SKM-1 treated with dmso at 0.1 percent for 144 hours (cell line): ENCODE measurements around the gene SLC1A7.
"Not testable (repeated sequence)": the region's sequence is repeated elsewhere in the genome, so short reads cannot be mapped to it uniquely, and the experiment has no call there.

Source experiments
- DNase-seq: peaks from one replicate; lab custom pipeline; 2025; ENCODE audit not compliant: unreplicated experiment; lab: John Stamatoyannopoulos, UW

Gene SLC1A7

DNA sequence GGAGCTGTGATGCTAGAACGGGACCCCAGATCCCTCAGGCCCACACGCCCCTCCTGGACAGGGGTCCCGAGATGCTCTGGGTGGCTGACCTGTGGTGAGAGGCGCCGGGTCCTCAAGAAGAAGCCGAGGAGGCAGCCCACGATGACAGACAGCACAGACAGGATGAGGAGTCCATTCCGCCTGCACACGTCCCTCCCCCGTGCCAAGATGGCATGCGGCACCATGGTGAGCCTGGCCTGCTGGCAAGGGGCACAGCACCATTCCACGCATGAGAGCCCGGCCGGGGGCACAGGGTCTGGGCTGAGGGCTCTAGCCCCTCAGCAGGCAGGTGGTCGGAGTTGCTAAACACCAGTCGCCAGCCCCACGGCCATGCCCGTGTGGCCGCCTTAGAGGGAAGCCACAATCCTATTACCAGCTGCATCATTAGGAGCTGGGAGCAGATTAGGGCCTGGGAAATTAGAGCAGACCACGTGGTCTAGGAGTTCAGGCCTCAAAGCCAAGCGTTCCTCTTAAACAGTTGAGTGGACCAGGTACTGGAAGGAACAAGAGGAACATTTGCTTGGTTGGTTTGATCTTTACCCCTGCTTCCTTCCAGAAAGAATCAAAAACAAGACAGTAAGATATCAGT lies at the start of gene SLC1A7:
Gene SLC1A7, minus strand, starts transcription at position 413 of the 628 bp plus-strand sequence. Its CDS starts 189 bp downstream, at position 224.
- no peak for DNase-seq

DNA sequence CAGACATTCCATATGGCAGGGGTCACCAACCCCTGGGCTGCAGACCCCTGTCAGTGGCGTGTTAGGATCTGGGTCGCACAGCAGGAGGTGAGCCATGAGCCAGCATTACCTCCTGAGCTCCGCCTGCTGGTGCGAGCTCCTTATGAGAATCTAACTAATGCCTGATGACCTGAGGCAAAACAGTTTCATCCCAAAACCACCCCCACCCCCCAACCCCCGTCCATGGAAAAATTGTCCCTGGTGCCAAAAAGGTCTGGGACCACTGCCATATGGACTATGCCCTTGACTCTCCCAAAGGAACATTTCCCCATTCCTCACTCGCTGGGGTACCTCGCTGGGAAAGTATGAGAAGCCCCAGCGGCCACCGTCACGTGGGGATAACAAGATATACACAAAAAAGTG lies 47.8 kb upstream of the SLC1A7 start:
- DNase-seq = no peak

DNA sequence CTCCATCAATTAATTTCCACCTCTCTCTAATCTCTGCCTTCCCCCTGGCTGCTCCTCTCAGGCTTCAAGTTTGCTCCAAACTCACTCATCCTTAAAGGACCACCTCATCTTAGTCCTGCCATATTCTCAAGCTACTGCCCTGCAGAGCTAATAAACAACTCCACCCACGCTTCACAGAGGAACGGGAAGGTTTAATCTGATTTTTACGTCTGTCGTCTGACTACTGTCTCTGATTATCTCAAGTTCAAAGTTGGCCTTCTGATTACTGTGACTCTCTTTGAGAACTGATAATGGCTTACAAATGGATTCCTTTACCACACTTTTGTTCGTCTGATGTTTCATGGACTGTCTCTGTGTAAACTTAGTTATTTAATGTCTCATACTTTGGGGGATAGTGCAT lies 46.6 kb upstream of the SLC1A7 start:
- no peak for DNase-seq

DNA sequence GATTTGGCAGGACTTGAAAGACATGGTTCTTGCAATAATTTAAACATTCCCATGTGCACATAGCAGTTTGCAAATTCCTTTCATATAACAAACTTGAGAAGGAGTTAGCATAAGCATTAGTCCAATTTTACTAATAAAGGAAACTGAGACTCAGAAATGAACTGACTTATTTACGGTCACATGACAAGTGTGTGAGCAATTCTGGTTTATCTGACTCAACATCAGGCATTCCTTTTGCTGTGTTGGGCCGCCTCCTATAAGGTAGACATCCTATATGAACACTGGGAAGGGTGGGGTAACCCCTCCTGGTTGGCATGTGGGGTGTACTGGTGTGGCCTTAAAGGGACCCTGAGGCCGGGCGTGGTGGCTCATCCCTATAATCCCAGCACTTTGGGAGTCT lies 45.7 kb upstream of the SLC1A7 start:
- DNase-seq = no peak

DNA sequence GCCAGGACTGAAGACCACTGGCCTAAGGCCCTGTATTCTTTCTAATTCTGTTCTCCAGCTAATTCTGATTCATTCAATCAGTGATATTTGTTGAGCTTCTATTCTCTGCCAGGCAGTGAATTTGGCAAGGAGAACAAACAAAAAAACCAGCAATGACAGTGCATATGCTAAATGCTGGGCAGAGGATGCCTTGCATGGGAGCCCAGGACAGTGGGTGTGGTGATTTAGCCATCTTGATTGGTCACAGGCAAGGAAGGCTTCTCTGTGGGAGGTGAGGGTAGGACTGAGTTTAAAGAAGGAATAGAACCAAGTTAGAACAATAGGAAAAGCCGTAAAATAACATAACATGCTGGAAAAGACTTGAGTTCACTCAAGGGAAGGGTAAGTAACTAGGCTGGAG lies 45.0 kb upstream of the SLC1A7 start:
- no peak for DNase-seq

DNA sequence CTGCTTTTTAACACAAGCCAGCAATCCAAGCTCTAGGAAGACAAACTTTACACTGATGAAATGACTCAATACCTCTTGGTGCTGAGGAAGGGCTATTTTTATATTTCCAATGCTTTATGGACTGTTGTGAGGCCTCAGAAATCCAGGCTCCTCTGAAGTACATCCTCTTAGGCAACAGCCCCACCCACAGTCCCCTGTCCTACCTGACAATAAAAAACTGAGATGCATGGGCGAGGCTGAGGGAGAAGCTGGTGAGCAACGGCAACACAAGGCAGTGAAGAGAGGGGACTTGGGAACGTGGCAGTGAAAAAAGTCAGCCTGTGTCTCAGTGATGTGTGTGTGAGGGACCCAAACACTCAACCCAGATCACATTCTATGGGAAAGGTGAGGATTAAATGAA lies 44.1 kb upstream of the SLC1A7 start:
- DNase-seq = no peak

DNA sequence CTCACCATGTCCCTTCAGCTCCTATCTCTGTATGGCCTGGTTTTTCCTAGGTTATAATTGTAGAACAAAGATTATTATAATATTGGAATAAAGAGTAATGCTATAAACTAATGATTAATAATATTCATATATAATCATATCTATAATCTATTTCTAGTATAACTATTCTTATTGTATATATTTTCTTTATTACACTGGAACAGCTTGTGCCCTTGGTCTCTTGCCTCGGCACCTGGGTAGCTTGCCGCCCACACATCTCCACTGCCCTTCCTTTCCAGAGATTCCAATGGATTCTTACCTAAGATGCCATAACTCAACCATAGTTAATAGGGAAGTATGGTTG lies 43.5 kb upstream of the SLC1A7 start:
- not testable (repeated sequence) for DNase-seq

DNA sequence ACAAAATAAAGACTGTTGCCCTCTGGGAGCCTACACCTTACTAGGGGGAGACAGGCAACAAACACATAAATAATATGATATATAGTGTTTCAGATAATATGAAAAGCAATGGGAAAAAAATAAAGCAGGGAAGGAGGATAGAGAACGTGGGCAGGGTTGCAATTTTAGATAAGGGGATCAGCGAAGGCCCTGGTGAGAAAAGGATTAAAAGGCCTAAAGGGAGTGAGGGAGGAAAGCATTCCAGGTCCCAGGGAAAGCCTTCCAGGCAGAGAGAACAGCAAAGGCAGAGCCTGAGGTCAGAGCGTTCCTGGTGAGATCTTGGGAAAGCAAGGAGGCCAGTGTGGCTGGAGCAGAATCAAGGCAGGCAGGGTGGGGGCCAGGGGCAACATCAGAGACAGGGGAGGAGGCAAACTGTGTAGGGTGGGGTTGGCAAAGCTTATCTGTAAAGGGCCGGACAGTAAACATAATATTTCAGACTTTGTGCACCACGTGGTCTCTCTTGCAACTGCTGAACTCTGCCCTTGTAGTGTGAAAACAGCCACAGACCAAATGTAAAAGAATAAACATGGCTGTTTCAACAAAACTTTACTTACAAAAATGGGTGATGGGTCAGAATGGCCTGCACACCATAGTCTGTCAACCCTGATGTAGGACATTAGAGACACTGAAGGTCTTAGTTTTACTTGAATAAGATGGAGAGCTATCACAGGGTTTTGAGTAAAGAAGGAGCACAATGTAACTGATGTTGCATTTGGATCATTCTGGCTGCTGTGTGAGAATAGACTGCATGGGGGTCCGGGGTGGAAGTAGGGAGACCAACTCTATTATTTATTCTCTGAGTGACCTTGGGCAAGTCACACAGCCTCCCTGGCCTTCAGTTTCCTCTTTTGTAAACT lies 40.9 kb upstream of the SLC1A7 start:
- no peak for DNase-seq

DNA sequence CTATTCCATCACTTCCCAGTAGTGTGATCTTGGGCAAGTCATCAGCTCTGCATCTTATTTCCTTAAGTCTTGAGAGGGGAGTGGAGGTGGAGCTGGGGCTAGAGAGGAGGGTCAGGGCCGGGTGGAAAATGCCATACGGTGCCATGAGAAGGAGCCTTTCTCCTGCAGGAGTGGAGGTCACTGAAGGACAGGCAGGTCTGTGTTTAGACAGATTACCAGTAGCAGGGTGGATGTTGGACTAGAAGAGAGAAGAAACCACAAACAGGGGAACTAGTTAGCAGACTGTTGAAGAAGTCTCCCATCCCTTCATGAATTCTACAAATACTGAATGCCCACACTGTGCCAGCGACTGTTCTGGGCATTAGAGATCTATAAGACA lies 40.3 kb upstream of the SLC1A7 start:
- no peak for DNase-seq

DNA sequence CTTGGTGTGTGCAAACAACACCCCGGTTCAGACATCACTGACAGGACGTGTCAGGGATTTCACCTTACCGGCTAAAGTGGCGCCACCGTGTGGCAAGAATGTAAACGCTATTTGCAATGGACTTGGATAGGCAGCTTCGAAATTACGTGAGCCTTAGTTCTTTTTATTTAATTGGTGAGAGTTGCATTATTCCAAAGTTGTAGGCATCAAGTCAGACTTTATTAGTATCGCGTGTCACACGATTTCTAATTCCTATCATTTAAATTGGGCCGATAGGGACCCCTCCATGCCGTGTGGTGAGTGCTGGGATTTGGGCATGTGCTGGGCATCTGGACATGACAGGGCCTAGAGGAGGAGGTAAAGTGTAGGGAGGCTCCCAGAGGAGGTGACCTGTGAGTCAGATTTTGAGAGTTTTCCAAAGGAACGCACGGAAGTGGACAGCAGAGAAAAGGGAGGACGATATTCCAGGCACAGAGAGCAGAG lies 39.7 kb upstream of the SLC1A7 start:
- DNase-seq = peak; percentile 55

DNA sequence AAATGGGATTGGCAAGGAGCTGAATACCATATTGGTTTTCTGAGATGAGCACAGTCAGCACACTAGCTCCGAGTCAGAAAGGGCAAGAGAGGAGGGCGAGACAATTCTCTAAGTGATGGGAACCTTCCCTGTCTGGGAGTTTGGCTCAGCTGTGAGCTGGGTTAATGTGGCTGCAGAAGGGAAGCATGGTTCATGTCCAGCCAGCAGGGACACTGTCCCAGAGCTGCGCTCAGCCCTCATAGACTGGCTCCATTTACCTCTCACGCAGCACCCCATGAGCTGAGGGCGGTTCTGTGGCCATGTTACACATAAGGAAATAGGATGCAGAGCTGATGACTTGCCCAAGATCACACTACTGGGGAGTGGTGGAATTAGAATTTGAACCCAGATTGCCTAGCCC lies 38.5 kb upstream of the SLC1A7 start:
- DNase-seq = no peak

DNA sequence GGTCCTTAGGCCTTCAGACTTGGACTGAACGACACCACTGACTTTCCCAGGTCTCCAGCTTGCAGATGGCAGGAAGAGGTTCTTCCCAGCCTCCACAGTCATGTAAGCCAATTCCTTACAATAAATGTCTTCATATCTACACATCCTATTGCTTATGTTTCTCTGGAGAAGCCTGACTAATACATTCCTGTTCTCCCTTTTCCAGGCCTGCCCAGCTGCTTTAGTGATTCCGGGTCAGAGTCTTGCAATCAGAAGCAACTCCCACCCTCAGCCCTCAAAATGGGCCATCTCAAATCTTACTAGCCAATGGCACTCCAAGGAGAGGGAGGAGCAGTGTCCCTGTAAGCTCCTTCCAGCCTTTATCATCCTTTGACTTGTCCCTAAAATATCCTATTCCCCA lies 37.8 kb upstream of the SLC1A7 start:
- DNase-seq = no peak

DNA sequence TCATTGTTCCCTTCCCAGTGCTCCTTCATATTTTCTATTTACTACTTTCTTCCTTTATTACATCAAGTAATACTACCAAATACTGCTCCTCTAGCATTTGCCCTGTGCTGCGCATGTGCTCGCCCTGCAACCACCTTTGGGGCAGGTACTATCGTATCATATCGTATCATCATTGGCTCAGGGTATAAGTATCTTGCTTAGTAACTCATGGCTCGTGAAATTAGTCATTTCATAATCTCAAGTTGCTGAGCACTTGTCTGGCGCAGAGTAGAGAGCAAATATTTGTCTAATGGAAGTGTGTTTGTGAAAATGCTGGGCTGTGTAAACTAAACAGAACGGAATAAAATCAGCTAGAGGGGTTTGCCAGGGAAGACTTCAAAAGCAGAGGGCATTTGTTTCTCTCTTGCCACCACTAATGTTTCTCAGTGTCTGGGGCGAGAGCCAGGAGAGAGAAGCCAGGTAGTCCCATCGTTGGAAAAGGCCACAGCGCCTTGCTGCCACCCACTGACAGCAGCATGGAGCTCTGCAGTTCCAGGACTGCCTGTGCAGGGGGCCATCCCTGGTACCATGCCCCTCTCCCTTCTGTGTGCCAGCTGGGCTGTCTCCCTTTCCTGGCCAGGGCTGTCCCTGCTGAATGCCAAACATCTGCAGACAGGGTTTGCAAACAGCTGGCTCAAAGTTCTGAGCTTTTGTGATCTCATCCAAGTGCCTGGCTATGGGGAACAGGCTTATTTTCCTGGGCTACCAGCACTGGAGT lies 34.2 kb upstream of the SLC1A7 start:
- no peak for DNase-seq

DNA sequence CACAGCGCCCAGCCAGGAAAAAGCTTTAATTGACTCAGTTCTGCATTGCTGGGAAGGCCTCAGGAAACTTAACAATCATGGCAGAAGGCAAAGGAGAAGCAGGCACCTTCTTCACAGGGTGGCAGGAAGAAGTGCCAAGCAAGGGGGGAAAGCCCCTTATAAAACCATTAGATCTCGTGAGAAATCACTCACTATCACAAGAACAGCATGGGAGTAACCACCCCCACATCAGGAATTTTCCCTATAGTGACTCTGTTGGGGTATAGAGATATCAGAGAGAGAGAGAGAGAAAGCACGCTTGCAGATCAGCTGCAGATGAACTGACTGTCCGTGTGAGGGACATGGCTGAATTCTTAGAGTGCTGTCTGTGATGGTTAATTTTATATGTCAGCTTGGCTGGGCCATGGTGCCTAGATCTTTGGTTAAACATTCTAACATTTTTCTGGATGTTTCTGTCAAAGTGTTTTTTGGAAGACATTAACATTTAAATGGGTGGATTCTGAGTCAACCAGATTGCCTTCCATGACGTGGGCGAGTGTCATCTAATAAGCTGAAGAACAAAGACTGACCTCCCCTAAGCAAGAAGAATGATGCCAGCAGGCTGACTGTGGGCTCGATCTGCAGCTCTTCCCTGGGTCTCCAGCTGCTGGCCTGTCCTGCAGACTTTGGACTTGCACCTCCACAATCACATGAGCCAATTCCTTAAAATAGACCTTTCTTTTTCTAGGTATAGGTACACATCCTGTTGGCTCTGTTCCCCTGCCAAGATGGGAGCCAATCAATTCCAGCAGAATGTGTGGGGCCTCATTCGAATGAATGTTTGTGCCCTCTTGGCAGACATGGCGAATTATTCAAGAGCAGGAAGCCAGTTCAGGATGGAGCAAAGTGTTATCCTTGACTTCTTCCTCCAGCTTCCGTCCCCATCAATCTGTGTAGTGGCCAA lies 32.8 kb upstream of the SLC1A7 start:
- DNase-seq = no peak

DNA sequence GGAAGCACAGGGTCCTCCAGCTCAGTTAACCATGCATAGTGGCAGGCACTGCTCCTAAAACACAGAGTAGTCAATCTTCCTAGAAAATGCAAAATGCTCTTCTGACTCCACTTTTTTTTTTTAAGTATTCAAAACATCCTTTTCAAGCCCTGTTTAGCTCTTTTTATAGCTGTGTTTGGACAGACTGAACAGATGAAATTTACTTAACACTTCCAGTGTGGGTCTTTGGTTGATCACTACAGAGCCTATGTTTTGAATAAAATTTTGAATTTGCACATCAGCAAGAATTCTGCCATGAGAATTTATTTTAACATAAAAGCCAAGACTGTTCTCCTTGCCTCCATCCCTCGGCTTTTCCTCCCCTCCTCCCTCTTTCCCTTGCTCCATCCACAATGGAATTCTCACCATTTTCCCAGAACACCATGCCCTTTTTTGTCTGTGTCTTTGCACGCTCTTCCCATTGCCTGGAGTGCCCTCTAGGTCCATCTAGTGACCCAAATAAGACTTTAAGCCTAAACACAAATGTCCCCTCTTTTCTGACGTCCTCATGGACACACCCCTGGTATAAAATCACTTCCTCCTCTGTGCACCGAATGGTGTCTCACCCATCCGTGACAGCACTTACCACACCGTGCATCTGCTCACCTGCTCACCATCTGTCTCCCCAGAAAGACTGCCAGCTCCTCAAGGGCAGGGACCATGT lies 30.1 kb upstream of the SLC1A7 start:
- DNase-seq = no peak

DNA sequence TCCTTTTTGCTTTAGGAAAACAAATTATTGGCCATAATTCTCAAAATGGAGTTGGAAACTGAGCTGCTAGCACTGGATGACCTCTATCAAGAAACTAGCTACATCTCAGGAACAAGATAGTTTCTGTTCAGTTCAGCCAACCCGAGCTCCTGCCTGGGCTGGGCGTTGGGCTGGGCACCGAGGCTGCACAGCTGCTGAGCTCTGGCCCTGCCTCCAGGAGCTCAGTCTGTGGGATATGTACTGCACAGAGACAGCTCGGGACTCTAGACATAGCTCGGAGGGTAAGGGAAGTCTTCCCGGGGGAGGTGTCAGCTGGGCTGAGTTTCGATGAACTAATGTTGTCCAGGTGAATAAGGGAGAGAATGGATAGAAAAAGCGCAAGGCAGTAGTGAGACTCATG lies 24.5 kb upstream of the SLC1A7 start:
- DNase-seq = no peak

DNA sequence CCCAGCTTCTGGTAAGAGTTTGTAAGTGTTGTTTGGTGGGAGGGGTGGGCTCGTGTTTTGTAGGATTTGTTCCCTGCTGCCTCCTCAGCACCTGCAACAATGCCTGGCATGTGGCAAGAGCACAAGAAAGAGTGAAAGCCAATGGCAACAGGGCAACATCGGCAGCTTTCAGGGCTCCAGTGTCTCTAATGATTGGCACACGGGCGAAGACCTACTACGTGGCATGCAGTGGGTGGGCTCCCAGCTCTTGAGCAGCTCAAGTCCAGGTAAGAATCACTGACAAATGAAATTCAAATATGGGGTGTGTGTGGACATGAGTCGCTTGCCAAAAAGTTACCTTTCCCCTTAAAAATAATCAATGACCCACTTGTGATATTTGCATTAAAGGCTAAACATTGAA lies 23.9 kb upstream of the SLC1A7 start:
- DNase-seq = no peak

DNA sequence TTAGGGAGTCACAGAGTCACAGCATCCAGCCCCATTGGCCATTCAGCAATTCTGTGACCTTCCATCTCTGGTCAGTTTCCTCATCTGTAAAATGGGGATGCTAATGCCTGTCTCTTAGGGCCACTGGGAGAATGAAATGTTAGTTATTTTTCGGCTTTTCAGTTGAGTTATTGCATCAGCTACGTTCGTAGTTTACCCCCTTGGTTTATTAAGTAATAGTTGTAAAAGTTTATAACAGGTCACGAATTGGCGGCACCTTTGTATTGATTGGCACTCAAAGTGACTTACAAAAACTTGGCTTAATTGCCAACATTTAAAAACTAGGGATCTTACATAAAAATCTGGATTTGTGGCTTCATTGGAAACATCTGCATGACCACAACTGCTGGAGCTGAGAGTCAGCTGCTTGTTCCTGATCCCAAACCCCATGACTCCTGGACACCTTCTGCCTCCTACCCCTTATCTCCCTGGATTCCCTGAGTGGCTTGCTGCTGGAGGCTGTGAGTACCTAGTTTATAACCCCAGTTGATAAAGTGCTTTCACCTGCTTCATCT lies 23.0 kb upstream of the SLC1A7 start:
- no peak for DNase-seq

DNA sequence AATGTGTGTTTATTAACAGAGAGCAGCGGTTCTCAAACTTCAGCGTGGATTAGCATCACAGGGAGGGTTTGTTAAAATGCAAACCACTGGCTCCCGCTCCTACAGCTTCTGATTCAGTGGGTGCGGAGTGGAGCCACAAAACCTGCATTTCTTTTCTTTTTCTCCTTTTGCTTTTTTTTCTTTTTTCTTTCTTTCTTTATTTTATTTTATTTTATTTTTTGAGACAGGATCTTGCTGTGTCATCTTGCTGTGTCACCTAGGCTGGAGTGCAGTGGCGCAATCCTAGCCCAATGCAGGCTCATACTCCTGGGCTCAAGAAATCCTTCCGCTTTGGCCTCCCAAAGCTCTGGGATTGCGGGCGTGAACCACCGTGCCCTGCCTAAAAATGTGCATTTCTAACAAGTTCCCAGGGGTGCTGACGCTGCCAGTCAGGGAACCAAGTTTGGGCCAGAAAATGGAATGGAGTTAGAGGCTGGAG lies 20.9 kb upstream of the SLC1A7 start:
- no peak for DNase-seq

DNA sequence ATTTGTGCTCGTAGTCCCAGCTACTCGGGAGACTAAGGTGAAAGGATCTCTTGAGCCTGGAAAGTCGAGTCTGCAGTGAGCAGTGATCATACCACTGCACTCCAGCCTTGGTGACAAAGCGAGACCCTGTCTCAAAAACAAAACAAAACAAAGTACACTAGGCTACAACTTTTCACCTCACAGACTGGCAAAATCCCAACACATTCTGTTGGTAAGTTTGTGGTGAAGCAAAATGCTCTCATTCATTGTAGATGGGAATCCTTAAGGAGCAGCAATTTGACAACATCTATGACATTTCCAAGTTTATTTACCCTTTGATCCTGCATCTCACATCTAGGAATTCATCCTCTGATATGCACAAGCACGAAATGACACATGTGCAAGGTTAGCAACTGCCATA lies 20.2 kb upstream of the SLC1A7 start:
- DNase-seq = no peak
